NT2/D1 (cell line): ENCODE measurements around the gene SMIM3.
"Not testable (repeated sequence)": the region's sequence is repeated elsewhere in the genome, so short reads cannot be mapped to it uniquely, and the experiment has no call there.

Experiments
- YY1 ChIP-seq: IDR thresholded peaks from 2 replicates; pipeline ENCODE4 v1.6.1; 2011; ENCODE audit not compliant: insufficient read length, insufficient read depth
- ZNF274 ChIP-seq: IDR thresholded peaks from 2 replicates; pipeline ENCODE4 v1.6.1; 2011; ENCODE audit warnings: mild to moderate bottlenecking, low read depth, low read length

DNA sequence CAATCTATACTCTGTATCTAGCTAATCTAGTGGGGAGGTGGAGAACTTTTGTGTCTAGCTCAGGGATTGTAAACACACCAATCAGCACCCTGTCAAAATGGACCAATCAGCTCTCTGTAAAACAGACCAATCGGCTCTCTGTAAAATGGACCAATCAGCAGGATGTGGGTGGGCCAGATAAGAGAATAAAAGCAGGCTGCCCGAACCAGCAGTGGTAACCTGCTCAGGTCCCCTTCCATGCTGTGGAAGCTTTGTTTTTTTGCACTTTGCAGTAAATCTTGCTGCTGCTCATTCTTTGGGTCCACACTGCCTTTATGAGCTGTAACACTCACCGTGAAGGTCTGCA lies 67.7 kb downstream of the SMIM3 start, which contains the start of gene IRGM:
- not testable (repeated sequence) for TF ChIP-seq YY1, ZNF274
